Neural progenitor cell (in vitro differentiated cells): ENCODE data around the gene ARL8A. TPM values are rescaled to one million over a fixed set of nuclear protein-coding genes. Genes with fewer than 3 reads are reported as not detected.
"Not testable (repeated sequence)": the region's sequence is repeated elsewhere in the genome, so short reads cannot be mapped to it uniquely, and the experiment has no call there.

Source experiments
- DNase-seq: peaks from one replicate; pipeline ENCODE4 v3.0.0-alpha.2; 2016; ENCODE audit warnings: low spot score
- H2AFZ ChIP-seq: fragments of 200-600 bp; sonication (generic); replicated peaks from 2 replicates; pipeline ENCODE4 v1.6.1; 2016; ENCODE audit warnings: antibody characterized with exemption
- H3F3A ChIP-seq: fragments of 200-600 bp; sonication (generic); 2 replicates; pipeline ENCODE4 v1.6.1; 2016; ENCODE audit warnings: antibody characterized with exemption, low read depth
- H3K27ac ChIP-seq: fragments of 200-600 bp; sonication (generic); 2 replicates; pipeline ENCODE4 v1.5.1; 2016; ENCODE audit warnings: mild to moderate bottlenecking
- H3K27me3 ChIP-seq: fragments of 200-600 bp; sonication (generic); 2 replicates; pipeline ENCODE4 v1.6.1; 2016; ENCODE audit warnings: mild to moderate bottlenecking, moderate library complexity
- H3K36me3 ChIP-seq: fragments of 200-600 bp; sonication (generic); 2 replicates; pipeline ENCODE4 v1.5.1; 2016
- H3K4me1 ChIP-seq: fragments of 200-600 bp; sonication (generic); 2 replicates; pipeline ENCODE4 v1.6.1; 2016; ENCODE audit warnings: mixed run types
- H3K4me2 ChIP-seq: fragments of 200-600 bp; sonication (generic); 2 replicates; pipeline ENCODE4 v1.6.1; 2016
- H3K4me3 ChIP-seq: fragments of 200-600 bp; sonication (generic); 2 replicates; pipeline ENCODE4 v1.5.1; 2016
- H3K79me2 ChIP-seq: fragments of 200-600 bp; sonication (generic); 2 replicates; pipeline ENCODE4 v1.6.1; 2016; ENCODE audit warnings: low read depth
- H3K9ac ChIP-seq: fragments of 200-600 bp; sonication (generic); 2 replicates; pipeline ENCODE4 v1.6.1; 2016
- H3K9me3 ChIP-seq: fragments of 200-600 bp; sonication (generic); 2 replicates; pipeline ENCODE4 v1.5.1; 2016; ENCODE audit warnings: low read depth
- H4K20me1 ChIP-seq: fragments of 200-600 bp; sonication (generic); 2 replicates; pipeline ENCODE4 v1.6.1; 2016; ENCODE audit warnings: low read depth
- H3K27ac Mint-ChIP-seq: 3 replicates; pipeline ENCODE4 v1.8.0; 2021; ENCODE audit warnings: mixed read lengths
- H3K27me3 Mint-ChIP-seq: 2 replicates; pipeline ENCODE4 v1.8.0; 2022; ENCODE audit warnings: low read depth, mild to moderate bottlenecking, inconsistent platforms, moderate library complexity, mixed read lengths; ENCODE audit not compliant: insufficient read depth
- H3K36me3 Mint-ChIP-seq: 3 replicates; pipeline ENCODE4 v1.8.0; 2021; ENCODE audit warnings: mixed read lengths
- H3K4me1 Mint-ChIP-seq: 3 replicates; pipeline ENCODE4 v1.8.0; 2021; ENCODE audit warnings: mixed read lengths
- H3K4me3 Mint-ChIP-seq: 3 replicates; pipeline ENCODE4 v1.8.0; 2021; ENCODE audit warnings: mild to moderate bottlenecking, moderate library complexity, mixed read lengths
- H3K9me3 Mint-ChIP-seq: 3 replicates; pipeline ENCODE4 v1.8.0; 2020; ENCODE audit warnings: mixed read lengths
- EZH2 ChIP-seq: fragments of 200-600 bp; sonication (generic); IDR thresholded peaks from 2 replicates; pipeline ENCODE4 v1.6.1; 2017; ENCODE audit warnings: antibody characterized with exemption, mild to moderate bottlenecking, moderate library complexity
- EZH2phosphoT487 ChIP-seq: fragments of 200-600 bp; sonication (generic); IDR thresholded peaks from 2 replicates; pipeline ENCODE4 v1.6.1; 2017; ENCODE audit warnings: antibody characterized with exemption
- total RNA-seq: library from RNA; depleted of rRNA; stranded (reverse); fragments of >200 nt; gene quantifications from 2 replicates; pipeline ENCODE4 v1.2.3, GENCODE V29; 2015; ENCODE audit warnings: low replicate concordance
- TF ChIP-seq, protein P1 (sequence below): fragments of 200-600 bp; sonication (generic); IDR thresholded peaks from 2 replicates; pipeline ENCODE4 v1.5.1; 2017; ENCODE audit warnings: antibody characterized with exemption, mild to moderate bottlenecking

The ARL8A gene
- total RNA-seq, 1 donor from 2014 or later, result 13.3 TPM

DNA sequence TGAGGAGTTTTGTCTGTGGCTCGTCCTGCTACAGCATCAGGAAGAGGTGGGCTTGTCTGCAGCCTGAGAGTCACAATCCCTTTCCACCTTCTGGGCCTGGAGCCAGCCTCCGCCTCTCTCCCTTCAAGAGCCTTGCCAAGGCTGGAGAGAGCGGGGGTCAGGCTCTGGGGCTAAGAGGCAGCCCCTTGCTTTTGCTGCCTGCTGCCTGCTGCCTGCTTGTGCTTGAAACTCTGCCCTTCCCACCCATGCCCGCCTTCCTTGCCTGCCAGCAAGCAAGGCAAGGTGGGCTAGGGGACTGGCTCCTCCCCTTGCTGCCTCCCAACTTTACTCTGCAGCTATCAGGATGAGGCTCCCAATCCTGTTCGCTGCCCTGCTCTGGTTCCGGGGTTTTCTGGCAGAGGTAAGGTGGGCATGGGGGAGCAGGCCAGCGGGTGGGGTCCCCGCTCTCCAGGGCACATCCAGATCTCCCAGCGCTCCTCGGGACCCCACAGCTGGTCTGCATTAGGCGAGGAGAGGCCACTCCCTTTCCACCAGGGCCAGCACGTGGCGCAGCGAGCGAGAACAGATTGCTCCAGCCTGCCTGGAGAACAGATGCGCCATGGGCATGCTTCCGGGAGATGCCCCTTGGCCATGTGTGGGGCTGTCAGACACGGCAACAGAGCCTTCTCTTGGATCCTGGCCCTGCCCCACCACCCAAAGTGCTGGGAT, 23.3 kb upstream of the ARL8A start:
- H3K9me3 ChIP-seq, result no peaks in the 10 kb centered on the region
- Mint-ChIP-seq H3K4me3 (no peak overlapping the region), H3K4me1 (peaks cover 14% of the 10 kb centered on the region), H3K27me3 (peaks cover 7% of the 10 kb centered on the region), H3K36me3 (no peaks in the 10 kb centered on the region), H3K9me3 (no peaks in the 10 kb centered on the region), H3K27ac (no peak overlapping the region)
- no peaks in the 10 kb centered on the region for H4K20me1 ChIP-seq
- peak overlapping the region; percentile 24 for H2AFZ ChIP-seq
- H3K79me2 ChIP-seq, result no peaks in the 10 kb centered on the region
- H3K4me2 ChIP-seq, result no peak overlapping the region
- no peak for DNase-seq
- H3K27me3 ChIP-seq, result no peaks in the 10 kb centered on the region
- peaks cover 11% of the 10 kb centered on the region for H3K4me1 ChIP-seq
- no peaks in the 10 kb centered on the region for H3K36me3 ChIP-seq
- no peak overlapping the region for H3K27ac ChIP-seq
- no peak for TF ChIP-seq EZH2
- TF ChIP-seq, protein P1, sequence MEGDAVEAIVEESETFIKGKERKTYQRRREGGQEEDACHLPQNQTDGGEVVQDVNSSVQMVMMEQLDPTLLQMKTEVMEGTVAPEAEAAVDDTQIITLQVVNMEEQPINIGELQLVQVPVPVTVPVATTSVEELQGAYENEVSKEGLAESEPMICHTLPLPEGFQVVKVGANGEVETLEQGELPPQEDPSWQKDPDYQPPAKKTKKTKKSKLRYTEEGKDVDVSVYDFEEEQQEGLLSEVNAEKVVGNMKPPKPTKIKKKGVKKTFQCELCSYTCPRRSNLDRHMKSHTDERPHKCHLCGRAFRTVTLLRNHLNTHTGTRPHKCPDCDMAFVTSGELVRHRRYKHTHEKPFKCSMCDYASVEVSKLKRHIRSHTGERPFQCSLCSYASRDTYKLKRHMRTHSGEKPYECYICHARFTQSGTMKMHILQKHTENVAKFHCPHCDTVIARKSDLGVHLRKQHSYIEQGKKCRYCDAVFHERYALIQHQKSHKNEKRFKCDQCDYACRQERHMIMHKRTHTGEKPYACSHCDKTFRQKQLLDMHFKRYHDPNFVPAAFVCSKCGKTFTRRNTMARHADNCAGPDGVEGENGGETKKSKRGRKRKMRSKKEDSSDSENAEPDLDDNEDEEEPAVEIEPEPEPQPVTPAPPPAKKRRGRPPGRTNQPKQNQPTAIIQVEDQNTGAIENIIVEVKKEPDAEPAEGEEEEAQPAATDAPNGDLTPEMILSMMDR, result no peak
- TF ChIP-seq EZH2phosphoT487, result no peak
- H3K9ac ChIP-seq, result no peak overlapping the region
- no peak overlapping the region for H3K4me3 ChIP-seq
- peaks cover 4% of the 10 kb centered on the region for H3F3A ChIP-seq

DNA sequence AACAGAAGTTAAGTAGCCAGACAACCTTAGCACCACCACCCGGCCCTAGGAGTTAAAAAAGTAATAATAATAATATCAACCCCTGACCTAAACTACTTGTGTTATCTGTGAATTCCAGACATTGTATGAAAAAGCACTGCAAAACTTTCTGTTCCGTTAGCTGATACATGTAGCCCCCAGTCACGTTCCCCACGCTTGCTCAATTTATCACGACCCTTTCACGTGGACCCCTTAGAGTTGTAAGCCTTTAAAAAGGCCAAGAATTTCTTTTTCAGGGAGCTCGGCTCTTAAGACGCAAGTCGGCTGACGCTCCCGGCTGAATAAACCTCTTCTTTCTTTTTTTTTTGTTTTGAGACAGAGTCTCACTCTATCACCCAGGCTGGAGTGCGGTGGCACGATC, 22.5 kb upstream of the ARL8A start:
- not testable (repeated sequence) for H4K20me1 ChIP-seq, DNase-seq, H2AFZ ChIP-seq, H3K27ac Mint-ChIP-seq, H3K27me3 ChIP-seq, H3K4me3 Mint-ChIP-seq, H3K36me3 Mint-ChIP-seq, H3F3A ChIP-seq, H3K36me3 ChIP-seq, H3K9ac ChIP-seq, H3K4me2 ChIP-seq, H3K9me3 Mint-ChIP-seq, H3K79me2 ChIP-seq, H3K27me3 Mint-ChIP-seq, H3K4me3 ChIP-seq, H3K9me3 ChIP-seq, H3K27ac ChIP-seq
- peaks cover 11% of the 10 kb centered on the region for H3K4me1 ChIP-seq
- H3K4me1 Mint-ChIP-seq, result peaks cover 17% of the 10 kb centered on the region

DNA sequence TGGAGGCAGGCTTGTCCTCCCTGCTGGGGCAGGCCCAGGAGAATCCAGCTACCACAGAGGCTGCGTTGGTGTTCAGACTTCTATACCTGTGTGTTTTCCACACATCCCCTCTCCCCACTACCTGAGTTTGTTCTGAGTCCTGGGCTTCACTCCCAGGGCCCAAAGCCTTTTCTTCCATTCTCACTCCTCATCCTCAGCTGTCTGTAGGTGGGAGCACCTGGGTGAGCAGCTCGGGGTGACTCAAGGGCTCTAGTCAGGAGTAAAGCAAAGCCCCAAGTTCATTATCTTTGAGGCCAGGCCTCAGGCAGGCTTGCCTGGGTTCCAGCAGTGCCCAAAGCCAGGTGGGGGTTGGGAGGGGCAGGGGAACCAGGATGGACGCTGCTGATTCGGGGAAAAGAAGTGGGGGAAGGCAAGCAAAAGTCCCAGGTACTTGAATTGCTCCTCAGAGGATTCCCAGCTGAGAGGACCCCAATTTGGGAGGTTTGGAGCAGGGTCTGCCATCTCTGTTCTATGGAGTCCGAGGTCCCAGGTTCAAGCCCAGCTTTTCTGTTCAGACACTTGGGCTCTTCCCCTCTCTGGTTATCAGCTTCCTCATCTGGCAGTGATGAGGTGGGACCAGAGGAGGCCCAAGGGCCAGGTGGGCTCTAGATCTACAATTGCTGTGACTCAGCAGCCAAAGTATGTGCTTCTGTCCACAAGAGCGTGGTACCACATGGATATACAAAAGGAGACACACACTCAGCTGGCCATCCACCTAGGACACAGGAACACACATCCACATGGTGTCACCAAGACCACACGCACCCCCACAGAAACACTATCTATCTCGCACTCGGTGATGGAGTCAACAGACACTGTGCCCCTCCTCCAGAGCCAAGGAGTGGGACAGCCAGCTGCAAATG, 21.7 kb upstream of the ARL8A start:
- Histone ChIP-seq H2AFZ (no peak overlapping the region), H3K4me2 (no peak overlapping the region), H4K20me1 (no peaks in the 10 kb centered on the region), H3K9ac (no peak overlapping the region), H3F3A (peaks cover 4% of the 10 kb centered on the region), H3K79me2 (no peaks in the 10 kb centered on the region), H3K4me3 (no peak overlapping the region), H3K9me3 (no peaks in the 10 kb centered on the region), H3K27me3 (no peaks in the 10 kb centered on the region), H3K36me3 (no peaks in the 10 kb centered on the region), H3K4me1 (peaks cover 11% of the 10 kb centered on the region), H3K27ac (no peak overlapping the region)
- TF ChIP-seq EZH2 (no peak), EZH2phosphoT487 (no peak)
- TF ChIP-seq, protein P1, result no peak
- Mint-ChIP-seq H3K9me3 (no peaks in the 10 kb centered on the region), H3K27me3 (peaks cover 4% of the 10 kb centered on the region), H3K4me3 (peak overlapping the region; percentile 5), H3K36me3 (no peaks in the 10 kb centered on the region), H3K27ac (no peak overlapping the region), H3K4me1 (peaks cover 21% of the 10 kb centered on the region)
- no peak for DNase-seq
